PFSK-1 (cell line): ENCODE data around the gene MMP28.

Experiments
- FOXP2 ChIP-seq: optimal IDR thresholded peaks from 2 replicates; pipeline ENCODE3; 2011; ENCODE audit warnings: borderline replicate concordance, control low read depth, inconsistent platforms; ENCODE audit not compliant: insufficient read depth; ENCODE audit errors: extremely low read length, extremely low read depth
- SIN3A ChIP-seq: IDR thresholded peaks from 2 replicates; pipeline ENCODE4 v1.6.1; 2012; ENCODE audit warnings: mild to moderate bottlenecking, low read length, moderate library complexity, borderline replicate concordance; ENCODE audit not compliant: insufficient read depth
- TAF1 ChIP-seq: IDR thresholded peaks from 2 replicates; pipeline ENCODE4 v1.6.1; 2012; ENCODE audit warnings: low read length, control low read depth, borderline replicate concordance; ENCODE audit not compliant: insufficient read depth
- TF ChIP-seq, protein P1 (sequence below), 2 experiments: IDR thresholded peaks; 2 replicates each; pipeline versions ENCODE4 v1.6.1 to v1.8.0; 2011 to 2012; ENCODE audit warnings: low read depth in 2 of 2, low read length in 2 of 2, control low read depth in 1 of 2, inconsistent platforms in 1 of 2, mild to moderate bottlenecking in 1 of 2, moderate library complexity in 1 of 2; ENCODE audit not compliant: insufficient read depth in 1 of 2

DNA sequence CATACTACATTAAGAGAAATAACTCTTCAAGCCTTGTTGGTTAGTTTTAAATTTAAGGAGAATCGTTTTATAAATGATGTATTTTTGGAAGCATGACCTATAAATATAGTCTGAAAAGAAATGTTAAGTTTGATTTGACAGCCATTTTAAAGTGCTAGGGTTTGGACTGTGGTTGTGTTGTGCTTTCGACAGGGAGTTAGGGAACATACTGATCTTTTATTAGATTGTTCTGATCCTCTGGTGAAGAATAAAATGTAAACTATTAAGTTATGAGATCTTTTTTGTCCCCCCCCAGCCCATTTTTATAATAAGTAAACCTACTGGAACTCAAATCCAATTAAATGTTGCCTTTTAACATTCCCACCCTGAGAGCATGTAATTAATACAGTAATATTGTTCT lies 25.9 kb upstream of the MMP28 start:
- TF ChIP-seq SIN3A (no peak), FOXP2 (no peak), TAF1 (no peak)
- TF ChIP-seq, protein P1, sequence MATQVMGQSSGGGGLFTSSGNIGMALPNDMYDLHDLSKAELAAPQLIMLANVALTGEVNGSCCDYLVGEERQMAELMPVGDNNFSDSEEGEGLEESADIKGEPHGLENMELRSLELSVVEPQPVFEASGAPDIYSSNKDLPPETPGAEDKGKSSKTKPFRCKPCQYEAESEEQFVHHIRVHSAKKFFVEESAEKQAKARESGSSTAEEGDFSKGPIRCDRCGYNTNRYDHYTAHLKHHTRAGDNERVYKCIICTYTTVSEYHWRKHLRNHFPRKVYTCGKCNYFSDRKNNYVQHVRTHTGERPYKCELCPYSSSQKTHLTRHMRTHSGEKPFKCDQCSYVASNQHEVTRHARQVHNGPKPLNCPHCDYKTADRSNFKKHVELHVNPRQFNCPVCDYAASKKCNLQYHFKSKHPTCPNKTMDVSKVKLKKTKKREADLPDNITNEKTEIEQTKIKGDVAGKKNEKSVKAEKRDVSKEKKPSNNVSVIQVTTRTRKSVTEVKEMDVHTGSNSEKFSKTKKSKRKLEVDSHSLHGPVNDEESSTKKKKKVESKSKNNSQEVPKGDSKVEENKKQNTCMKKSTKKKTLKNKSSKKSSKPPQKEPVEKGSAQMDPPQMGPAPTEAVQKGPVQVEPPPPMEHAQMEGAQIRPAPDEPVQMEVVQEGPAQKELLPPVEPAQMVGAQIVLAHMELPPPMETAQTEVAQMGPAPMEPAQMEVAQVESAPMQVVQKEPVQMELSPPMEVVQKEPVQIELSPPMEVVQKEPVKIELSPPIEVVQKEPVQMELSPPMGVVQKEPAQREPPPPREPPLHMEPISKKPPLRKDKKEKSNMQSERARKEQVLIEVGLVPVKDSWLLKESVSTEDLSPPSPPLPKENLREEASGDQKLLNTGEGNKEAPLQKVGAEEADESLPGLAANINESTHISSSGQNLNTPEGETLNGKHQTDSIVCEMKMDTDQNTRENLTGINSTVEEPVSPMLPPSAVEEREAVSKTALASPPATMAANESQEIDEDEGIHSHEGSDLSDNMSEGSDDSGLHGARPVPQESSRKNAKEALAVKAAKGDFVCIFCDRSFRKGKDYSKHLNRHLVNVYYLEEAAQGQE (IDR thresholded peaks at IDR 0.05; ENCODE audit: insufficient read depth in 1 of 2, low read depth in 2 of 2, low read length in 2 of 2): no peak
